Ascending aorta (tissue), 2 donors: Measurements from ENCODE around the gene LRRC37B. TPM values are rescaled to one million over a fixed set of nuclear protein-coding genes. Genes with fewer than 3 reads are reported as not detected.
"Not testable (repeated sequence)": the region's sequence is repeated elsewhere in the genome, so short reads cannot be mapped to it uniquely, and the experiment has no call there.

Experiments used
- DNase-seq, 2 donors: peaks; one replicate each; pipeline ENCODE4 v3.0.0-alpha.2; 2019; ENCODE audit warnings: low spot score in 2 of 2
- H3K27ac ChIP-seq, 2 donors: fragments of 200-600 bp; sonication (generic); one replicate each; pipeline ENCODE4 v1.5.1; 2016 to 2017; ENCODE audit warnings: mild to moderate bottlenecking in 1 of 2
- H3K27me3 ChIP-seq: fragments of 200-600 bp; sonication (generic); one replicate; pipeline ENCODE4 v1.5.1; 2017
- H3K36me3 ChIP-seq, 2 donors: fragments of 200-600 bp; sonication (generic); one replicate each; pipeline ENCODE4 v1.5.1; 2016
- H3K4me1 ChIP-seq, 2 donors: fragments of 200-600 bp; sonication (generic); one replicate each; pipeline ENCODE4 v1.5.1; 2016 to 2017; ENCODE audit warnings: mild to moderate bottlenecking in 1 of 2
- H3K4me3 ChIP-seq, 2 donors: fragments of 200-600 bp; sonication (generic); one replicate each; pipeline ENCODE4 v1.5.1; 2016 to 2017; ENCODE audit warnings: mild to moderate bottlenecking in 1 of 2
- H3K9me3 ChIP-seq, 2 donors: fragments of 200-600 bp; sonication (generic); one replicate each; pipeline ENCODE4 v1.5.1; 2016
- intact Hi-C: fragments of 100-400 bp; cut with DNase I; formaldehyde crosslinking; loops from one replicate; pipeline ENCODE4 v1.15.1; 2023
- total RNA-seq: library from RNA; depleted of rRNA; stranded (reverse); fragments of >200 nt; gene quantifications from one replicate; pipeline ENCODE4 v1.1.0, GENCODE V29; 2016
- TF ChIP-seq, protein P1 (sequence below), 3 experiments: fragments of 200-600 bp in 2 of 3; fragments of 450-650 bp in 1 of 3; sonication (generic) in 2 of 3; IDR thresholded peaks; one replicate each; pipeline ENCODE4 v1.5.1; 2016 to 2019; ENCODE audit warnings: antibody characterized with exemption in 3 of 3, mild to moderate bottlenecking in 1 of 3, moderate library complexity in 1 of 3

The LRRC37B gene
- total RNA-seq, 1 donor from 2014 or later: 0.75 TPM

GRCh38 chr17:32019228-32019627 is 12.0 kb downstream of the LRRC37B start:
- Histone ChIP-seq H3K36me3 (peaks cover 3 to 16% of the 10 kb centered on the region in 2 donors), H3K27me3 (no peaks in the 10 kb centered on the region), H3K4me3 (no peak overlapping the region), H3K27ac (no peak overlapping the region), H3K4me1 (peaks cover 3 to 12% of the 10 kb centered on the region in 2 donors), H3K9me3 (no peaks in the 10 kb centered on the region)
- intact Hi-C loops: no loop called here
- TF ChIP-seq, protein P1, sequence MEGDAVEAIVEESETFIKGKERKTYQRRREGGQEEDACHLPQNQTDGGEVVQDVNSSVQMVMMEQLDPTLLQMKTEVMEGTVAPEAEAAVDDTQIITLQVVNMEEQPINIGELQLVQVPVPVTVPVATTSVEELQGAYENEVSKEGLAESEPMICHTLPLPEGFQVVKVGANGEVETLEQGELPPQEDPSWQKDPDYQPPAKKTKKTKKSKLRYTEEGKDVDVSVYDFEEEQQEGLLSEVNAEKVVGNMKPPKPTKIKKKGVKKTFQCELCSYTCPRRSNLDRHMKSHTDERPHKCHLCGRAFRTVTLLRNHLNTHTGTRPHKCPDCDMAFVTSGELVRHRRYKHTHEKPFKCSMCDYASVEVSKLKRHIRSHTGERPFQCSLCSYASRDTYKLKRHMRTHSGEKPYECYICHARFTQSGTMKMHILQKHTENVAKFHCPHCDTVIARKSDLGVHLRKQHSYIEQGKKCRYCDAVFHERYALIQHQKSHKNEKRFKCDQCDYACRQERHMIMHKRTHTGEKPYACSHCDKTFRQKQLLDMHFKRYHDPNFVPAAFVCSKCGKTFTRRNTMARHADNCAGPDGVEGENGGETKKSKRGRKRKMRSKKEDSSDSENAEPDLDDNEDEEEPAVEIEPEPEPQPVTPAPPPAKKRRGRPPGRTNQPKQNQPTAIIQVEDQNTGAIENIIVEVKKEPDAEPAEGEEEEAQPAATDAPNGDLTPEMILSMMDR (IDR thresholded peaks at IDR 0.05): no peak
- DNase-seq: no peak

GRCh38 chr17:32020943-32021614 is 13.9 kb downstream of the LRRC37B start:
- no peaks in the 10 kb centered on the region for H3K9me3 ChIP-seq

GRCh38 chr17:32021615-32021955 is 14.4 kb downstream of the LRRC37B start:
- no peak for DNase-seq
- Histone ChIP-seq H3K27me3 (no peaks in the 10 kb centered on the region), H3K36me3 (peaks cover 3 to 22% of the 10 kb centered on the region in 2 donors), H3K4me3 (no peak overlapping the region), H3K4me1 (peaks cover 3 to 12% of the 10 kb centered on the region in 2 donors), H3K27ac (peak overlapping the region in 1 of 2 donors; percentile 55), H3K9me3 (no peaks in the 10 kb centered on the region)
- TF ChIP-seq, protein P1 (IDR thresholded peaks at IDR 0.05): no peak
- intact Hi-C loops: no loop called here

More at GRCh38 chr17:32020943-32021614, 13.9 kb downstream of the LRRC37B start:
- Histone ChIP-seq H3K27ac (peak overlapping the region; percentile 34 to 55), H3K27me3 (no peaks in the 10 kb centered on the region), H3K4me1 (peaks cover 3 to 12% of the 10 kb centered on the region in 2 donors), H3K4me3 (no peak overlapping the region), H3K36me3 (peaks cover 3 to 19% of the 10 kb centered on the region in 2 donors)
- DNase-seq: no peak
- intact Hi-C loops: no loop called here
- TF ChIP-seq, protein P1 (IDR thresholded peaks at IDR 0.05): no peak

DNA sequence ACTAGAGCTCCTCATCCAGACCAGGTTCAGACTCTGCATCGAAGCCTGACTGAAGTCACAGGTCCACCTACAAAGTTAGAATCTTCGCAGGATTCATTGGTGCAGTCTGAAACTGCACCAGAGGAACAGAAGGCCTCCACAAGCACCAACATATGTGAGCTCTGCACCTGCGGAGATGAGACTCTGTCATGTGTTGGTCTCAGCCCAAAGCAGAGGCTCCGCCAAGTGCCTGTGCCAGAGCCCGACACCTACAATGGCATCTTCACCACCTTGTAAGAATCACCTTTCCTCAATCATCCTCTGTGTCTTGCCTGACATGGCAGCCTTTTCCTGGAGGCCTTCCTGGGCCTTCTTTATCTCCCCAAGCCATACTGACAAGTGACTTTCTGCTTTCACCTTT is 15.4 kb downstream of the LRRC37B start:
- Histone ChIP-seq H3K4me1 (peaks cover 3 to 12% of the 10 kb centered on the region in 2 donors), H3K36me3 (peaks cover 3 to 22% of the 10 kb centered on the region in 2 donors)
- DNase-seq, H3K27ac ChIP-seq, H3K4me3 ChIP-seq, intact Hi-C loops, H3K27me3 ChIP-seq, H3K9me3 ChIP-seq: not testable (repeated sequence)

- H3K9me3 ChIP-seq, H3K4me1 ChIP-seq, H3K27ac ChIP-seq, H3K36me3 ChIP-seq, H3K27me3 ChIP-seq, intact Hi-C loops, DNase-seq, H3K4me3 ChIP-seq: not testable (repeated sequence)
Measured at GRCh38 chr17:32027271-32027670, 20.1 kb downstream of the LRRC37B start.

GRCh38 chr17:32033223-32033622 is 26.0 kb downstream of the LRRC37B start:
- Histone ChIP-seq H3K9me3 (no peaks in the 10 kb centered on the region), H3K27me3 (no peaks in the 10 kb centered on the region), H3K27ac (no peak overlapping the region), H3K4me3 (no peak overlapping the region), H3K4me1 (no peaks in the 10 kb centered on the region), H3K36me3 (peaks cover 26 to 47% of the 10 kb centered on the region in 2 donors)
- intact Hi-C loops: no loop called here
- DNase-seq: no peak
- TF ChIP-seq, protein P1 (IDR thresholded peaks at IDR 0.05): no peak

GRCh38 chr17:32033812-32034211 is 26.6 kb downstream of the LRRC37B start:
- DNase-seq, H3K4me1 ChIP-seq, H3K27me3 ChIP-seq, intact Hi-C loops, H3K27ac ChIP-seq, H3K4me3 ChIP-seq, H3K9me3 ChIP-seq: not testable (repeated sequence)
- peaks cover 31 to 47% of the 10 kb centered on the region in 2 donors for H3K36me3 ChIP-seq

- H3K27me3 ChIP-seq, H3K4me1 ChIP-seq, DNase-seq, H3K27ac ChIP-seq, H3K4me3 ChIP-seq, H3K9me3 ChIP-seq, intact Hi-C loops: not testable (repeated sequence)
- H3K36me3 ChIP-seq: peaks cover 37 to 47% of the 10 kb centered on the region in 2 donors
Measured at GRCh38 chr17:32040246-32040645, 33.1 kb downstream of the LRRC37B start.

- H3K27ac ChIP-seq, H3K27me3 ChIP-seq, intact Hi-C loops, H3K4me3 ChIP-seq, H3K4me1 ChIP-seq, DNase-seq, H3K9me3 ChIP-seq: not testable (repeated sequence)
- peaks cover 32 to 36% of the 10 kb centered on the region in 2 donors for H3K36me3 ChIP-seq
Measured at GRCh38 chr17:32041306-32041875, 34.2 kb downstream of the LRRC37B start.

GRCh38 chr17:32042266-32042665 is 35.1 kb downstream of the LRRC37B start:
- intact Hi-C loops, H3K9me3 ChIP-seq, H3K4me1 ChIP-seq, H3K27ac ChIP-seq, H3K27me3 ChIP-seq, DNase-seq, H3K4me3 ChIP-seq: not testable (repeated sequence)
- peaks cover 25 to 27% of the 10 kb centered on the region in 2 donors for H3K36me3 ChIP-seq
